ENCODE data around the gene SLC19A2. TPM values are rescaled to one million over a fixed set of nuclear protein-coding genes. Genes with fewer than 3 reads are reported as not detected.

SLC19A2 gene
- total and polyA plus RNA-seq, 2 of the 13 experiments (the other 11 are each of a cell fraction or from before 2014, with no cell fraction given), result 30.4 to 56.0 TPM

- TF ChIP-seq SKIL (CRISPR knock-in tag; IDR thresholded peaks at IDR 0.05; ENCODE audit: borderline replicate concordance), result peak; percentile 79
- TF ChIP-seq GLMP (CRISPR knock-in tag; IDR thresholded peaks at IDR 0.05; ENCODE audit: borderline replicate concordance), result no peak
- TF ChIP-seq CENPX (CRISPR knock-in tag; IDR thresholded peaks at IDR 0.05), result no peak
- no peak for TF ChIP-seq ZNF724P (CRISPR knock-in tag; IDR thresholded peaks at IDR 0.05; ENCODE audit: borderline replicate concordance)
- no peak for TF ChIP-seq ZNF749 (CRISPR knock-in tag; IDR thresholded peaks at IDR 0.05; ENCODE audit: borderline replicate concordance)
- TF ChIP-seq SMAD9 (CRISPR knock-in tag; IDR thresholded peaks at IDR 0.05), result no peak
- TF ChIP-seq MIER3 (CRISPR knock-in tag; IDR thresholded peaks at IDR 0.05; ENCODE audit: borderline replicate concordance), result no peak; the same call in 1 of the 2 replicates
- TF ChIP-seq ZNF30 (CRISPR knock-in tag; IDR thresholded peaks at IDR 0.05), result no peak
- TF ChIP-seq ZNF609 (CRISPR knock-in tag; IDR thresholded peaks at IDR 0.05; ENCODE audit: borderline replicate concordance), result peak; percentile 59; the same call in 1 of the 2 replicates
- 0 out of 2 replicates have a peak, but pooled peaks have one; percentile 26 for TF ChIP-seq TRIM24 (CRISPR knock-in tag; IDR thresholded peaks at IDR 0.05)
- TF ChIP-seq ZNF547 (CRISPR knock-in tag; IDR thresholded peaks at IDR 0.05), result no peak
- TF ChIP-seq ZKSCAN8 (CRISPR knock-in tag; IDR thresholded peaks at IDR 0.05; ENCODE audit: borderline replicate concordance), result no peak
- TF ChIP-seq CSRNP2 (CRISPR knock-in tag; conservative IDR thresholded peaks at IDR 0.05; ENCODE audit: low read depth), result no peak
- 0 out of 2 replicates have a peak, but pooled peaks have one; percentile 52 for TF ChIP-seq MEIS2 (CRISPR knock-in tag; IDR thresholded peaks at IDR 0.05)
- TF ChIP-seq TBX2 (CRISPR knock-in tag; IDR thresholded peaks at IDR 0.05; ENCODE audit: borderline replicate concordance), result 0 out of 2 replicates have a peak, but pooled peaks have one; percentile 26
- no peak for TF ChIP-seq THYN1 (CRISPR knock-in tag; IDR thresholded peaks at IDR 0.05; ENCODE audit: borderline replicate concordance, low read depth)
- TF ChIP-seq ZNF274 (CRISPR knock-in tag; IDR thresholded peaks at IDR 0.05), result no peak
- no peak for TF ChIP-seq PLRG1 (conservative IDR thresholded peaks at IDR 0.05)
- 0 out of 2 replicates have a peak, but pooled peaks have one; percentile 10 for TF ChIP-seq ZNF160 (CRISPR knock-in tag; IDR thresholded peaks at IDR 0.05)
Observed at GRCh38 chr1:169484683-169485430, 887 bp downstream of the SLC19A2 start (continued).

Data from HepG2 (cell line).